Measurements from ENCODE around the gene NRTN. TPM values are rescaled to one million over a fixed set of nuclear protein-coding genes. Genes with fewer than 3 reads are reported as not detected.

NRTN gene
- total and polyA plus RNA-seq, 2 donors (not counting 1 experiment from before 2014, with no cell fraction given): 0.27 TPM; not detected in 1

GRCh38 chr19:5838353-5839064 lies 33.6 kb downstream of the NRTN start:
- Mint-ChIP-seq H3K4me3 (no peak overlapping the region), H3K27ac (no peak overlapping the region), H3K9me3 (ENCODE audit: insufficient read depth) (no peaks in the 10 kb centered on the region), H3K4me1 (no peaks in the 10 kb centered on the region), H3K27me3 (peaks cover 3% of the 10 kb centered on the region)
- WGBS (ENCODE audit: insufficient coverage): 25% methylated on average over 16 of the region's 20 CpGs
- peaks cover 0 to 3% (median 0%) of the 10 kb centered on the region in 3 donors for H3K9me3 ChIP-seq (ENCODE audit: control extremely low read depth in 1 of 3, control insufficient read depth in 2 of 3, insufficient read depth in 1 of 3, low read length in 2 of 3)
- H4K20me1 ChIP-seq (ENCODE audit: control insufficient read depth, insufficient read depth, low read length, poor library complexity, severe bottlenecking): no peaks in the 10 kb centered on the region
- H3K27ac ChIP-seq (ENCODE audit: low read length in 2 of 2): no peak overlapping the region
- peak overlapping the region; percentile 16 for H2AFZ ChIP-seq (ENCODE audit: insufficient read depth, low read depth, low read length, poor library complexity, severe bottlenecking)
- ATAC-seq (ENCODE audit: low read depth): no peak
- intact Hi-C loops (cut with micrococcal nuclease): no loop called here
- DNase-seq: no peak
- no peaks in the 10 kb centered on the region for H3K79me2 ChIP-seq (ENCODE audit: control insufficient read depth, insufficient read depth, low read length)
- ChIA-PET POLR2A (no interaction called here), CTCF (no interaction called here)
- H3K9ac ChIP-seq (ENCODE audit: low read length): no peak overlapping the region
- no peak overlapping the region for H3K4me2 ChIP-seq (replicated peaks; ENCODE audit: low read depth, low read length, poor library complexity, severe bottlenecking)
- peaks cover 0 to 13% (median 0%) of the 10 kb centered on the region in 4 experiments for H3K27me3 ChIP-seq (replicated peaks in 1 of 4; ENCODE audit: control extremely low read depth in 1 of 4, control insufficient read depth in 3 of 4, insufficient read depth in 4 of 4, low read length in 3 of 4)
- H3K36me3 ChIP-seq (replicated peaks in 1 of 2; ENCODE audit: control extremely low read depth in 1 of 2, control insufficient read depth in 1 of 2, extremely low read depth in 1 of 2, insufficient read depth in 2 of 2, low read length in 1 of 2): no peaks in the 10 kb centered on the region
- no peak overlapping the region for H3K4me3 ChIP-seq (ENCODE audit: control extremely low read depth in 1 of 5, extremely low read depth in 1 of 5, insufficient read depth in 1 of 5, low read depth in 2 of 5, low read length in 4 of 5)
- H3K4me1 ChIP-seq (ENCODE audit: control insufficient read depth in 2 of 2, insufficient read depth in 2 of 2, low read length in 2 of 2): no peaks in the 10 kb centered on the region
- TF ChIP-seq EZH2 (IDR thresholded peaks at IDR 0.05; ENCODE audit: borderline replicate concordance, insufficient read depth, low read depth, low read length, poor library complexity, severe bottlenecking): no peak
- no peak for TF ChIP-seq CTCF (IDR thresholded peaks at IDR 0.05)

Data from B cell (primary cell).